ENCODE measurements around the gene ARHGAP8.
A peak's percentile ranks its signal among the peaks of the same experiment; 100 is the strongest.
"Not testable (repeated sequence)": the region's sequence is repeated elsewhere in the genome, so short reads cannot be mapped to it uniquely, and the experiment has no call there.

ARHGAP8 gene

GRCh38 chr22:44726439-44726838, 25.9 kb upstream of the ARHGAP8 start:
- DNase-seq = no peak

DNA sequence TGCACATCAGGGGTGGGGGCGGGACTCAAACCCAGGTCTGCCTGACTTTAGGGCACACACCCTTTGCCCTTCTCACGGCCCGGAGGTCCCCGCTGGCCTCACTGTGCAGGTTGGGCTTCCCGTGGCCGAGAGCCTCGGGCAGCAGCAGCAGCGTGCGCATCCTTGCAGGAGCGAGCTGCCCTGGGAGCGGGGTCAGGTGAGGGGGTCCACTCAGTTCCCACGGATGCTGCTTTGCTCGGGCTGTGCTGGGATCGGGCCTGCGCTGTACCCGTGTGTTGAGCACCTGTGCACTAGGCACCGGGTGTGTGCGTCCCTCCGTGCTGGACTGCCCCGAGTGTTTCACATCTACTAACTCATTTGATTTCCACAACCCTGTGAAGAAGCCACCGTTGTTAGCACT, 25.2 kb upstream of the ARHGAP8 start:
- no peak for DNase-seq

DNA sequence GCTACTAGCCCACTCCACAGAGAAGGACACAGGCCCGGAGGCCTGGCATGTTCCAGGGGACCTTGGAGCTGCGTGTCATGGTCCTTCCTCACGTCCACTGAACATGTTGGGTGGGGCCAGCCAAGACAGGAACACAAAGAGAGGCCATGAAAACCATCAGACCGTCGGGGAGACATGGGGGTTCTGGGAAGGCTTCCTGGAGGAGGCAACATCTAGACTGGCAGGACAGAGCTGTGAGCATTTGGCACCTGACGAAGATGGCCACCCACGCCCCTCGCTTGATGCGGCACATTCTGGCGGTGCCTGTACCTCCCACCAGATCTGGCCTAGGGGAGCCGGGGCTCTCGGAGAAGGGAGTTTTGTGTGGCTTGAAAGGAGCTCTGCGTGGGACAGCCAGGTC, 24.7 kb upstream of the ARHGAP8 start:
- no peak for DNase-seq

DNA sequence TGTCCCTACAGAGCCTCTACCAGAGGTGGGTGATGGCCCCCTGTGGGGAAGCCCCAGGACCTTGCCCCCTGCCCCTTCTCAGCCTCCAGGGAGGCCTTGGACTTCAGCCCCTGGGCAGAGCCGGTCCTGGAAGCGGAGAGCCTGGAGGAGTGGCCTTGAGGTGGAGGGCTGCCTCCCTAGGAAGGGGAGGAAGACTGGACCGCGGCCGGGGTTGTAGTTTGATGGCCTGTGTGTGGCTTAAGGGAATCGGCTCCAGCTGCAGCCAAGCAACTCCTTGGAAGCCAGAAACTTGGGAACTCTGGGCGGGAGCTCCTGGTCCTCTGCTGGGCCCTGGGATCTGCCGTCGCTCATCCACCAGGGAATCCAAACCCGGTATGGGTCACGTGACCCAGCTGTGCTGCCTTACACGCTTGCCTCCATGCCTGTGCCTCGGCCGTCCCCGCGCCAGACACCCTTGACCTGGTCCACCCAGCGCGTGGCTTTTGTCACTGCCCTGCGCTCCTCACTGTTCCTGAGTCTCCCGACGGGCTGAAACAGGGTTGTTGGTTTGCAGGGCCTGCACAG, 23.5 kb upstream of the ARHGAP8 start:
- no peak for DNase-seq

GRCh38 chr22:44729391-44730021, 22.9 kb upstream of the ARHGAP8 start:
- DNase-seq = no peak

GRCh38 chr22:44730022-44730393, 22.4 kb upstream of the ARHGAP8 start:
- DNase-seq = no peak

GRCh38 chr22:44730490-44731356, 21.7 kb upstream of the ARHGAP8 start:
- no peak for DNase-seq

GRCh38 chr22:44731357-44731970, 20.9 kb upstream of the ARHGAP8 start:
- no peak for DNase-seq

DNA sequence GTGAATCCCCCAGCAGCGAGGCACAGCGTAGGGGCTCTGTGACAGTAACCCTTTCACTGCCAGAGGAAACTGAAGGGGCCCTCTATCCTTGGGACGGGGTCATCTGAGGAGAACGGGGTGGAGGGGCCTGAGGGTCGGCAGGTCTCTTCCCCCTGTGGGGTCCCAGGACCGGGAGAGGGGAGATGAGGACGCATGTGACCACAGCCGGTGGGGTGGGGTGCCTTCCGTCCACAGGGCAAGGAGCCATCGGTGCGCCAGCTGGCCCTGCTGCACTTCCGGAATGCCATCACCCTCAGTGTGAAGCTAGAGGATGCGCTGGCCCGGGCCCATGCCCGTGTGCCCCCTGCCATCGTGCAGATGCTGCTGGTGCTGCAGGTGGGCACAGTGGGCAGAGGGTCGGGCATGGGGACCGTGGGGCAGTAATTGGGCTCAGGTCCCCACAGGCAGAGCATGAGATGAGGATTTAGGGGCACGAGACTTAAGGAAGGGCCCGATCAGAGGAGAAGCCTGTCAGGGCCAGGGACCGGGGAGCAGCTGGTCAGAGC, 20.3 kb upstream of the ARHGAP8 start:
- no peak for DNase-seq

DNA sequence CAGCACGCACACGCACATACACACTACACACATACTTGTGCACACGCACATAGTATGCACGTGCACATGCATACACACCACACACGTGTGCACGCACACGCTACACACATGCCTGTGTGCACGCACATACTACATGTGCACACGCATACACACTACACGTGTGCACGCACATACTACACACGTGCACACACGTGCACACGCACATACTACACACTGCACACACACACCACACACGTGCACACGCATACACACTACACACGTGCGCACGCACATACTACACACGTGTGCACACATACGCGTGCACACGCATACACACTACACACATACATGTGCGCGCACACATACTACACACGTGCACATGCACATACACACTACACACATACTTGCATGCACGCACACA, 19.7 kb upstream of the ARHGAP8 start:
- no peak for DNase-seq

DNA sequence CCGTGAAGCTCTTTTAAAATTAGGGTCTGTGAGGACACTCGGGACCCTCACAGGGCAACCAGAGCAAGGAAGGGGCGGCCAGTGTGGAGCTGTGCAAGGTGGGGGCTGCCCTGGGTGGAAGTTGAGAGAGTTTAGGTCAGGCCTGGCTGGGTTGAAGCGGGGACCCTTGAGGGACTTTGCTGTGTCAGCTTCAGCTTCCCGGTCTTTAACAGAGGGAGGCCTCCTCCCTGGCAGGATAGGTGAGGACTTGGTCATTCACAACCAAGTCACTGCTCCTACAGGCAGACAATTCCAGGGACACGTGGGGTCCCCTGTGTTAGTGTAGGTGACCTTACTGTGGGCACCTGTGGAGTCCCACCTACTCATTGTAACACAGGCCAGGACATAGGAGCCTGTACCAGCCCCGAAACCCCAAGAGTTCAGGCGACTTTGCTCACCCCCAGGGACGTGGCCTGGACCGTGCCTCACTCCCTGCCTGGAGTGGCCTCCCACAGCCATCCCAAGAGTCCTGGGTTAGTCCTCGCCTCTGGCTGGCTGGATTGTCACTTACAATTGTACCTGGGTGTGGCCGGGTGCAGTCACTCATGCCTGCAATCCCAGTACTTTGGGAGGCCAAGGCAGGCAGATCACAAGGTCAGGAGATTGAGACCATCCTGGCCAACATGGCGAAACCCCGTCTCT, 18.8 kb upstream of the ARHGAP8 start:
- DNase-seq = no peak

- DNase-seq = no peak
Observed at GRCh38 chr22:44734278-44734677, 18.1 kb upstream of the ARHGAP8 start.

- no peak for DNase-seq
Observed at GRCh38 chr22:44734801-44735517, 17.4 kb upstream of the ARHGAP8 start.

DNA sequence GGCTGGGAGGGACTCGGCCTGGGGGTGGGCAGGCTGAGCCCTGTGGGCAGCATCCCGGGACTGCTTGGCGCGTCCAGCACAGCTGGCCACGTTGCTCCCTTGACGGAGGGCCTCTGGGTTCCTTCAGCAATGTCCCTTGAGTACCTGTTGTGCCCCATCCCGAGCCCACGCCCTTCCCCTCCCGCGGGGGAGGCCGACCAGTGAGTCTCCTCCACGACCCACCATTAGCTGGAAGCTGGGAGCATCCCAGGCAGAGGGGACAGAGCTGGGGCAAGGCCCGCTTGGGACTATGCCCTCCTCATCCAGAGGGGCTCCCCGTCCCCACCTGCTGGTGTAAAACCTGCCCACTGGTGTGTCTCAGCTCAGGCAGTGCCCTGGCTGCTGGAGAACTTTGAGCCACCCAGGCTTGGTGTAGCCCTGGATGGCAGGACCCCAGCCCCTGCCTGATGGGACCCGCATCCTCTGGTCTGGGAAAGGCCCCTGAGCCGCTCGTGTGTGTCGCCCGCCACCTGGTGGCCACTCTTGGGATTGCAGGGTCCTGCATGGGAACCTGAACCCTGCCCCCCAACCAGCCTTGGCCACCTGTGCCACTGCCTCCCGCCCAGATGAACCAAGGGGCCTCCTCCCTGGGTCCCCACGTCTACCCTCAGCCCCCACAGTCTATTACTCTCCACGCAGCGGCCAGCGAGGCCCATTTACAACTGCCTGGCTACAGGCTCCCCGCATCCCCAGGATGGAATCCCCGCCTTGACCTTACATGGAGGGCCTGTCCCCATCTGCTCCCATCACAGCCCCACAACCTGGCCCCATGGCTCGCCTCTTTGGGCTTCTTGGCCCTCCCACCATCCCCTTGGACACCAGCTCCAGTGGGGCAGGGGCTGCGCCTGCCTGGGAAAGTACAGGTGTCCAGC, 16.6 kb upstream of the ARHGAP8 start:
- peak; percentile 68 for DNase-seq

GRCh38 chr22:44736581-44737405, 15.6 kb upstream of the ARHGAP8 start:
- DNase-seq = no peak

DNA sequence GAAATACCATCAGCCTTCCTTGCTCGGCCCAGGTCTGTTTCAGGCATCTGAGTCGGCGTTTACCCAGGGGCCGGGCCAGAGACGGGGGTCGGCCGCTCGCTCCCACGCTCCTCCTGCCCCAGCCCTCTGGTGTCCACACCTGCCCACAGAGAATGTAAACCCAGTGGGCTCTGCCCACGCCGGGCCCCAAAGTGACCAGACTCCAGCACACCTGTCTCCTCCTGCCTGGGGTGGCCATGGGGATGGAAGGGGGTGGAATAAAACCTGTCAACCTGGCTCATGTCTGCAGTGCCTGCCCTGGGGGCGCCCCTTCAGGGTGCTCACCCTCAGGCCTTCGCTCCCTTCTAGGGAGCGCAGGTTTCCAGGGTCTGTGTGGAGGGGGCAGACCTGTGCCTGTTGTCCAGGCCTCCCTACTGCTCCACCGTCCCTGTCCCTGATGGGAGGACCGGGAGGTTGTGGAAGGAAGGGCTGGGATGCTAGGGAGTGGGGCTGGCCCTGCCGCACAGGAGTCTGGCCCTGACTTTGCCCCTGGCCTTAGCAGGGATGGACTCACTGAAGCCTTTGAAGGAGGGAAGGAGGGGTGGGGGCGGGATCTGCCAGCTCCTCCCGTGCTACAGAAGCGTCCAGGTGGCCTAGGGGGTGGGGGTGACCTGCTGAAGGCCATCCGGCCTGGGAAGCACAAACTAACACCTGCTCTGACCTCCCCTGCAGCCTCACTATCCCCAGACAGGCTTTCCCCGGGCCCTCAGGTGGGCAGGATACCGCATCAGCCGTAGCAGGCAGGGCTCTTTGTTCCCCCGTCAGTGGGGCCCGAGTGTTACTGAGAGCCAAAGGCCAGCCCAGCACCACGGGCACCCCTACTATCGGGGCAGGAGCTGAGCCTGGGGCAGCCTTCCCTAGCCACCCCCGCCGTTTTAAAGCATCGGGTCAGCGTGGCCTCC, 14.7 kb upstream of the ARHGAP8 start:
- no peak for DNase-seq

DNA sequence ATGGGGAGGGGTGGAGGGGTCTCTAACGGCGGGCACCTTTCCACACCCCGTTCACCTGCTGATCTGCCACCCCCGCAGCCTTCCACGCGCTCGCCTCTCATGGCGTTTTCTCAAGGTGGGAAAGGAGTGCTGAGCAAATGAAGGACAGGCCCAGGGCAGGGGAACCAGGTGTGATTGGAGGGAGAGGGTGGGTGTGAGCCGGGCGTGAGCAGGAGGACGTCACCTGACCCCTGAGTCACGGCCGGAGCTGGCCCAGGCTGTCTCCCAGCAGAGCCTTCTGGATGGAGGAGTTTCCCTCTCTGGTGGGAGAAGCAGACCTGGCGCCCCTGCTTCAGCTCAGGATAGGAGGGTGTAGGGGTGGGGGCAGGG, 14.0 kb upstream of the ARHGAP8 start:
- DNase-seq = no peak

DNA sequence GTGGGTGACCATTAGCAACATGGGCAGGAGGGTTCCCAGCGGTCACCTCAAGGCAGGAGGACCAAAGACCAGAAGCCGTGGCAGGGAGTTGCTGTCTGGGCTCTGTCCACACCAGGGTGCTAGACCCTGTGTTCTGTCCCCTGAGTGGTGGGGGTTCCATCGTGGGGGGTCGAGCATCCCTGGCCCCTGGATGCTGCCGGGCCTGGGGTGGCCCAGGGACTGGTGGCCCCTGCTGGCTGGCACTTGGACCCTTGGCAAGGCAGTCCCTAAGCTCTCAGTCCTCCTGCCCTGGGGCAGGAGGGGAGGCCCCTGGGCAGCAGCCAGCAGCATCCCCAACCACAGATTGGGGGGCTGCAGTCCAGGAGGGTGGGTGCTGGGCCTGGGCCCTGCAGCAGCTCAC, 13.4 kb upstream of the ARHGAP8 start:
- no peak for DNase-seq

- not testable (repeated sequence) for DNase-seq
Observed at GRCh38 chr22:44739666-44740065, 12.7 kb upstream of the ARHGAP8 start.

Data from activated effector memory CD4-positive, alpha-beta T cell treated with Interleukin-2 at 50 U/mL for 16 hours (primary cell).